Measurements from ENCODE around the gene CISD2.

- TF ChIP-seq POLR2A (IDR thresholded peaks at IDR 0.05; ENCODE audit: low read depth, low read length), result no peak
- no peak for TF ChIP-seq POLR2AphosphoS5 (IDR thresholded peaks at IDR 0.05; ENCODE audit: low read depth, low read length)
Observed at GRCh38 chr4:102901804-102902203, 33.0 kb downstream of the CISD2 start.
